Neural cell (in vitro differentiated cells): ENCODE measurements around the gene LPP. TPM values are rescaled to one million over a fixed set of nuclear protein-coding genes. Genes with fewer than 3 reads are reported as not detected.
"Not testable (repeated sequence)": the region's sequence is repeated elsewhere in the genome, so short reads cannot be mapped to it uniquely, and the experiment has no call there.

Experiments
- H2AFZ ChIP-seq: fragments of 200-600, 300-800 bp; sonication (generic), shearing (Covaris generic); 2 replicates; pipeline ENCODE4 v1.6.0; 2014; ENCODE audit warnings: low read depth, mild to moderate bottlenecking, antibody characterized with exemption, low read length, moderate library complexity
- H3F3A ChIP-seq: fragments of 200-600 bp; shearing (Covaris generic); 2 replicates; pipeline ENCODE4 v1.6.1; 2016; ENCODE audit warnings: mild to moderate bottlenecking, moderate library complexity, mixed read lengths, antibody characterized with exemption, low read length; ENCODE audit not compliant: insufficient read depth, poor library complexity, severe bottlenecking
- H3K27ac ChIP-seq: fragments of 200-600, 300-800 bp; sonication (generic), shearing (Covaris generic); 2 replicates; pipeline ENCODE4 v1.5.1; 2014; ENCODE audit warnings: mild to moderate bottlenecking, low read length, moderate library complexity
- H3K27me3 ChIP-seq: fragments of 300-800, 200-600 bp; sonication (generic), shearing (Covaris generic); 2 replicates; pipeline ENCODE4 v1.6.0; 2014; ENCODE audit warnings: mild to moderate bottlenecking, low read depth, low read length, moderate library complexity; ENCODE audit not compliant: insufficient read depth
- H3K36me3 ChIP-seq: fragments of 300-800, 200-600 bp; sonication (generic), shearing (Covaris generic); 2 replicates; pipeline ENCODE4 v1.5.1; 2014; ENCODE audit warnings: mild to moderate bottlenecking, antibody characterized with exemption, low read length, moderate library complexity; ENCODE audit not compliant: insufficient read depth
- H3K4me2 ChIP-seq: fragments of 300-800, 200-600 bp; sonication (generic), shearing (Covaris generic); 2 replicates; pipeline ENCODE4 v1.6.0; 2014; ENCODE audit warnings: mild to moderate bottlenecking, low read length
- H3K4me3 ChIP-seq: fragments of 300-800, 200-600 bp; sonication (generic), shearing (Covaris generic); 2 replicates; pipeline ENCODE4 v1.5.1; 2014; ENCODE audit warnings: mild to moderate bottlenecking, low read length, moderate library complexity
- H3K79me2 ChIP-seq: fragments of 200-600 bp; shearing (Covaris generic); replicated peaks from 2 replicates; pipeline ENCODE4 v1.6.0; 2014; ENCODE audit warnings: mild to moderate bottlenecking, low read length, moderate library complexity; ENCODE audit not compliant: insufficient read depth
- H3K9ac ChIP-seq: fragments of 300-800, 200-600 bp; sonication (generic), shearing (Covaris generic); 2 replicates; pipeline ENCODE4 v1.6.1; 2016; ENCODE audit warnings: mild to moderate bottlenecking, low read length, mixed read lengths
- H3K9me2 ChIP-seq: fragments of 200-600 bp; shearing (Covaris generic); 2 replicates; pipeline ENCODE4 v1.6.1; 2016; ENCODE audit warnings: mild to moderate bottlenecking, low read length, mixed read lengths; ENCODE audit not compliant: insufficient read depth
- H3K9me3 ChIP-seq: fragments of 200-600, 300-800 bp; sonication (generic), shearing (Covaris generic); 2 replicates; pipeline ENCODE4 v1.6.1; 2016; ENCODE audit warnings: mild to moderate bottlenecking, mixed run types, low read length, moderate library complexity, mixed read lengths
- H4K20me1 ChIP-seq: fragments of 200-600 bp; shearing (Covaris generic); 2 replicates; pipeline ENCODE4 v1.6.1; 2016; ENCODE audit warnings: mild to moderate bottlenecking, mixed run types; ENCODE audit not compliant: insufficient read depth
- EP300 ChIP-seq: fragments of 450-650 bp; conservative IDR thresholded peaks from 2 replicates; pipeline ENCODE4 v1.6.1; 2014; ENCODE audit warnings: antibody characterized with exemption, mild to moderate bottlenecking, moderate library complexity; ENCODE audit not compliant: poor library complexity, severe bottlenecking
- EZH2 ChIP-seq: fragments of 200-600, 300-800 bp; shearing (Covaris generic), sonication (generic); IDR thresholded peaks from 2 replicates; pipeline ENCODE4 v1.6.1; 2014; ENCODE audit warnings: antibody characterized with exemption, low read length, borderline replicate concordance, mild to moderate bottlenecking; ENCODE audit not compliant: insufficient read depth, poor library complexity, severe bottlenecking
- MXI1 ChIP-seq: fragments of 450-650 bp; conservative IDR thresholded peaks from 2 replicates; pipeline ENCODE4 v1.6.1; 2014; ENCODE audit warnings: antibody characterized with exemption, mild to moderate bottlenecking; ENCODE audit not compliant: poor library complexity, severe bottlenecking
- POLR2AphosphoS5 ChIP-seq: IDR thresholded peaks from 2 replicates; pipeline ENCODE4 v1.6.1; 2012
- RAD21 ChIP-seq: fragments of 450-650 bp; conservative IDR thresholded peaks from 2 replicates; pipeline ENCODE4 v1.6.1; 2014; ENCODE audit warnings: antibody characterized with exemption, mild to moderate bottlenecking, moderate library complexity
- SMC3 ChIP-seq: fragments of 450-650 bp; conservative IDR thresholded peaks from 2 replicates; pipeline ENCODE4 v1.6.1; 2014; ENCODE audit warnings: antibody characterized with exemption, mild to moderate bottlenecking, moderate library complexity; ENCODE audit not compliant: poor library complexity
- TAF1 ChIP-seq: IDR thresholded peaks from 2 replicates; pipeline ENCODE4 v1.6.1; 2012; ENCODE audit warnings: low read depth
- polyA plus RNA-seq: library from polyadenylated mRNA; depleted of rRNA; stranded (reverse); fragments of >200 nt; gene quantifications from 2 replicates; pipeline ENCODE4 v1.2.3, GENCODE V29; 2014
- TF ChIP-seq, protein P1 (sequence below): fragments of 450-650 bp; IDR thresholded peaks from 2 replicates; pipeline ENCODE4 v1.5.1; 2014; ENCODE audit warnings: antibody characterized with exemption, mild to moderate bottlenecking, moderate library complexity; ENCODE audit not compliant: poor library complexity, severe bottlenecking
- TF ChIP-seq, protein P2 (sequence below): IDR thresholded peaks from 2 replicates; pipeline ENCODE4 v1.6.1; 2012; ENCODE audit warnings: borderline replicate concordance

LPP gene
- polyA plus RNA-seq, 1 donor from 2014 or later: 3.0 TPM

DNA sequence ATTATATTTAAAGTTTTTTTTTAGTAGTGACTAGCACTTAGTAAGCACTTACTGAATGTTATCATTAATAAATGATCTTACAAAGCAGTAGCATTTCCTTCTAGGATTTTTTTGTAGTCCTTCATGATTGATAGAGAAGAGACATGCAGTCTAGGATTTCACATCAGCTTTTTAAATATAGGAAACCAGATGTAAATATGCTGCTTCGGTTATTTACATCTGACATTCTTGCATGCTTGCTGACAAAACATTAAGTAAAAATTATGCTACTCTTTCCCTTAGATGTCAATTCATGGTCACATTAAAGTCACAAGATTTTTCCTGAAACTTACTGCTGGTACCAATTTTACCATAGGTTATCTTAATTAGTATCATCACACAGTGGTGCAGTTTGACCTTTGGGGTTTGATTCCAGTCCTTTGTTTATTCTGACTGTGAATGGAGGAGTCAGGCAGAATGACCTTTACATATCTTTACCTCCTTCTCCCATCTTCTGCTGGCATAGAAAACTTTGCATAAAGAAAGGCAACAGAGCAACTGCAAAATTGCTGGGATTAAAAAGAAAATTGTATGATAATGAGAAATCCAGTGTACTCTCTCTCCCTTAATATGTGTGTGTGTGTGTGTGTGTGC is 286.5 kb downstream of the LPP start:
- Histone ChIP-seq H3F3A (no peaks in the 10 kb centered on the region), H3K36me3 (no peaks in the 10 kb centered on the region), H3K9me2 (no peaks in the 10 kb centered on the region), H3K79me2 (no peaks in the 10 kb centered on the region), H3K4me3 (no peak overlapping the region), H3K9me3 (no peaks in the 10 kb centered on the region), H3K4me2 (no peak overlapping the region), H2AFZ (no peak overlapping the region), H3K27ac (no peak overlapping the region), H3K27me3 (no peaks in the 10 kb centered on the region), H3K9ac (no peak overlapping the region), H4K20me1 (no peaks in the 10 kb centered on the region)
- TF ChIP-seq EZH2 (no peak), TAF1 (no peak), SMC3 (no peak), MXI1 (no peak), POLR2AphosphoS5 (no peak)
- TF ChIP-seq, protein P1, sequence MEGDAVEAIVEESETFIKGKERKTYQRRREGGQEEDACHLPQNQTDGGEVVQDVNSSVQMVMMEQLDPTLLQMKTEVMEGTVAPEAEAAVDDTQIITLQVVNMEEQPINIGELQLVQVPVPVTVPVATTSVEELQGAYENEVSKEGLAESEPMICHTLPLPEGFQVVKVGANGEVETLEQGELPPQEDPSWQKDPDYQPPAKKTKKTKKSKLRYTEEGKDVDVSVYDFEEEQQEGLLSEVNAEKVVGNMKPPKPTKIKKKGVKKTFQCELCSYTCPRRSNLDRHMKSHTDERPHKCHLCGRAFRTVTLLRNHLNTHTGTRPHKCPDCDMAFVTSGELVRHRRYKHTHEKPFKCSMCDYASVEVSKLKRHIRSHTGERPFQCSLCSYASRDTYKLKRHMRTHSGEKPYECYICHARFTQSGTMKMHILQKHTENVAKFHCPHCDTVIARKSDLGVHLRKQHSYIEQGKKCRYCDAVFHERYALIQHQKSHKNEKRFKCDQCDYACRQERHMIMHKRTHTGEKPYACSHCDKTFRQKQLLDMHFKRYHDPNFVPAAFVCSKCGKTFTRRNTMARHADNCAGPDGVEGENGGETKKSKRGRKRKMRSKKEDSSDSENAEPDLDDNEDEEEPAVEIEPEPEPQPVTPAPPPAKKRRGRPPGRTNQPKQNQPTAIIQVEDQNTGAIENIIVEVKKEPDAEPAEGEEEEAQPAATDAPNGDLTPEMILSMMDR: no peak

DNA sequence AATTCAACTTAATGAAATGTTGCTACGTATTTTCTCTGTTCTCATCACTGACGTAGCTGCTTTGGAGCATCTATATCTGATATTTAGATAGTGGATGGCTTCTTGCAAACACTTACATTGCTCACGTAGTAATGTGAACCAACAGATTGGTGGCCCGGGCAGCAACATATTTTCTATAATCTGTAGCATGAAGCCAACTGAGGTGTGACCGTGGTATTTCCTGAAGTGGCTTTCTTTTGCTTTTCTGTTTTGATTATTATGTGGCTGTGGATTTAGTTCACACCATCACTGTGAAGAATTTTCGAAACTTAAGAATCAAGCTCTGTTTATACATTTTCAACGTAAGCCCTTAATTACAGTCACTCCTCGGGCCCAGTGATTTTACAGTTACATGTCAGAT is 288.5 kb downstream of the LPP start:
- Histone ChIP-seq H3K9me2 (no peaks in the 10 kb centered on the region), H3K9ac (no peak overlapping the region), H2AFZ (no peak overlapping the region), H3K4me2 (no peak overlapping the region), H3K4me3 (no peak overlapping the region), H3F3A (no peaks in the 10 kb centered on the region), H3K27me3 (no peaks in the 10 kb centered on the region), H4K20me1 (no peaks in the 10 kb centered on the region), H3K9me3 (no peaks in the 10 kb centered on the region), H3K79me2 (no peaks in the 10 kb centered on the region), H3K36me3 (no peaks in the 10 kb centered on the region), H3K27ac (no peak overlapping the region)
- TF ChIP-seq, protein P1: no peak
- TF ChIP-seq SMC3 (no peak), EZH2 (no peak), TAF1 (no peak), POLR2AphosphoS5 (no peak), EP300 (no peak), RAD21 (no peak), MXI1 (no peak)
- TF ChIP-seq, protein P2, sequence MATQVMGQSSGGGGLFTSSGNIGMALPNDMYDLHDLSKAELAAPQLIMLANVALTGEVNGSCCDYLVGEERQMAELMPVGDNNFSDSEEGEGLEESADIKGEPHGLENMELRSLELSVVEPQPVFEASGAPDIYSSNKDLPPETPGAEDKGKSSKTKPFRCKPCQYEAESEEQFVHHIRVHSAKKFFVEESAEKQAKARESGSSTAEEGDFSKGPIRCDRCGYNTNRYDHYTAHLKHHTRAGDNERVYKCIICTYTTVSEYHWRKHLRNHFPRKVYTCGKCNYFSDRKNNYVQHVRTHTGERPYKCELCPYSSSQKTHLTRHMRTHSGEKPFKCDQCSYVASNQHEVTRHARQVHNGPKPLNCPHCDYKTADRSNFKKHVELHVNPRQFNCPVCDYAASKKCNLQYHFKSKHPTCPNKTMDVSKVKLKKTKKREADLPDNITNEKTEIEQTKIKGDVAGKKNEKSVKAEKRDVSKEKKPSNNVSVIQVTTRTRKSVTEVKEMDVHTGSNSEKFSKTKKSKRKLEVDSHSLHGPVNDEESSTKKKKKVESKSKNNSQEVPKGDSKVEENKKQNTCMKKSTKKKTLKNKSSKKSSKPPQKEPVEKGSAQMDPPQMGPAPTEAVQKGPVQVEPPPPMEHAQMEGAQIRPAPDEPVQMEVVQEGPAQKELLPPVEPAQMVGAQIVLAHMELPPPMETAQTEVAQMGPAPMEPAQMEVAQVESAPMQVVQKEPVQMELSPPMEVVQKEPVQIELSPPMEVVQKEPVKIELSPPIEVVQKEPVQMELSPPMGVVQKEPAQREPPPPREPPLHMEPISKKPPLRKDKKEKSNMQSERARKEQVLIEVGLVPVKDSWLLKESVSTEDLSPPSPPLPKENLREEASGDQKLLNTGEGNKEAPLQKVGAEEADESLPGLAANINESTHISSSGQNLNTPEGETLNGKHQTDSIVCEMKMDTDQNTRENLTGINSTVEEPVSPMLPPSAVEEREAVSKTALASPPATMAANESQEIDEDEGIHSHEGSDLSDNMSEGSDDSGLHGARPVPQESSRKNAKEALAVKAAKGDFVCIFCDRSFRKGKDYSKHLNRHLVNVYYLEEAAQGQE: no peak

DNA sequence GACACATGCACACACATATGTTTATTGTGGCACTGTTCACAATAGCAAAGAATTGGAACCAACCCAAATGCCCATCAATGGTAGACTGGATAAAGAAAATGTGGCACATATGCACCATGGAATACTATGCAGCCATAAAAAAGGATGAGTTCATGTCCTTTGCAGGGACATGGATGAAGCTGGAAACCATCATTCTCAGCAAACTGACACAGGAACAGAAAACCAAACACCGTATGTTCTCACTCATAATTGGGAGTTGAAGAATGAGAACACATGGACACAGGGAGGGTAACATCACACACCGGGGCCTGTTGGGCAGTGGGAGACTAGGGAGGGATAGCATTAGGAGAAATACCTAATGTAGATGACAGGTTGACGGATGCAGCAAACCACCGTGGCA is 291.2 kb downstream of the LPP start:
- H3K9me2 ChIP-seq, H3K27me3 ChIP-seq, H3K4me3 ChIP-seq, H3K9ac ChIP-seq, H3K9me3 ChIP-seq, H3F3A ChIP-seq, H3K27ac ChIP-seq, H3K4me2 ChIP-seq, H2AFZ ChIP-seq, H3K79me2 ChIP-seq, H4K20me1 ChIP-seq, H3K36me3 ChIP-seq: not testable (repeated sequence)
